Stimulated activated naive CD4-positive, alpha-beta T cell treated with Interleukin-2 at 50 U/mL for 16 hours (primary cell): ENCODE data around the gene DEF6.
A peak's percentile ranks its signal among the peaks of the same experiment; 100 is the strongest.

Experiments
- DNase-seq: peaks from one replicate; lab custom pipeline; 2025; lab: John Stamatoyannopoulos, UW

The DEF6 gene

GRCh38 chr6:35351422-35351821 is 53.8 kb downstream of the DEF6 start:
- DNase-seq, result no peak

GRCh38 chr6:35352735-35353134 is 55.1 kb downstream of the DEF6 start:
- no peak for DNase-seq

GRCh38 chr6:35354361-35355135 is 56.9 kb downstream of the DEF6 start:
- no peak for DNase-seq

GRCh38 chr6:35356391-35356790 is 58.8 kb downstream of the DEF6 start:
- DNase-seq, result no peak

- DNase-seq, result no peak
Observed at GRCh38 chr6:35357677-35358076, 60.1 kb downstream of the DEF6 start.

GRCh38 chr6:35358086-35358485 is 60.5 kb downstream of the DEF6 start:
- DNase-seq, result no peak

GRCh38 chr6:35359346-35359743 is 61.7 kb downstream of the DEF6 start:
- DNase-seq, result no peak

GRCh38 chr6:35359744-35360348 is 62.2 kb downstream of the DEF6 start:
- DNase-seq, result no peak

- DNase-seq, result no peak
Observed at GRCh38 chr6:35360349-35361138, 62.9 kb downstream of the DEF6 start.

GRCh38 chr6:35362200-35362599 is 64.6 kb downstream of the DEF6 start:
- DNase-seq, result no peak

- no peak for DNase-seq
Observed at GRCh38 chr6:35363293-35363750, 65.7 kb downstream of the DEF6 start.

GRCh38 chr6:35365594-35366203 is 68.1 kb downstream of the DEF6 start:
- DNase-seq, result no peak

GRCh38 chr6:35366204-35366596 is 68.6 kb downstream of the DEF6 start:
- DNase-seq, result no peak

GRCh38 chr6:35367646-35368037 is 70.0 kb downstream of the DEF6 start:
- no peak for DNase-seq

- DNase-seq, result no peak
Observed at GRCh38 chr6:35368038-35368887, 70.6 kb downstream of the DEF6 start.

GRCh38 chr6:35370124-35370741 is 72.6 kb downstream of the DEF6 start:
- peak; percentile 29 for DNase-seq

GRCh38 chr6:35370785-35371493 is 73.3 kb downstream of the DEF6 start:
- DNase-seq, result no peak
